OCI-LY7 (cell line): ENCODE measurements around the gene RBKS.

Experiments used
- CTCF ChIP-seq: fragments of 200-600 bp; sonication (generic); conservative IDR thresholded peaks from 2 replicates; pipeline ENCODE4 v1.5.1; 2014; ENCODE audit warnings: mild to moderate bottlenecking, antibody characterized with exemption, low read length, moderate library complexity, mixed read lengths
- EZH2phosphoT487 ChIP-seq: fragments of 200-600 bp; sonication (generic); IDR thresholded peaks from 2 replicates; pipeline ENCODE4 v1.6.1; 2018; ENCODE audit warnings: low read depth, borderline replicate concordance, mild to moderate bottlenecking, mixed run types, antibody characterized with exemption, low read length, moderate library complexity, mixed read lengths

- TF ChIP-seq CTCF (no peak), EZH2phosphoT487 (no peak)
Measured at GRCh38 chr2:27888790-27889189, 1.4 kb downstream of the RBKS start.
